Activated naive CD4-positive, alpha-beta T cell treated with anti-CD3 and anti-CD28 coated beads, Interleukin-2, amount 50 U/mL, for 72 hours (primary cell): Measurements from ENCODE around the gene TMEM97. TPM values are rescaled to one million over a fixed set of nuclear protein-coding genes. Genes with fewer than 3 reads are reported as not detected.
"Not testable (repeated sequence)": the region's sequence is repeated elsewhere in the genome, so short reads cannot be mapped to it uniquely, and the experiment has no call there.

Source experiments
- ATAC-seq, 2 donors: fragments of 150-1000 bp; cut with Tn5 transposase; 2 replicates each; pipeline ENCODE4 v1.10.0; 2021; ENCODE audit warnings: mild to moderate bottlenecking in 2 of 2, moderate library complexity in 2 of 2
- DNase-seq, 2 donors: peaks; one replicate each; pipeline ENCODE4 v3.0.0; 2021 to 2022; ENCODE audit warnings: low spot score in 2 of 2
- H3K27ac Mint-ChIP-seq, 2 donors: one replicate each; pipeline ENCODE4 v1.8.0; 2022; ENCODE audit warnings: mild to moderate bottlenecking in 2 of 2, mixed read lengths in 2 of 2
- H3K36me3 Mint-ChIP-seq, 2 donors: one replicate each; pipeline ENCODE4 v1.8.0; 2022; ENCODE audit warnings: mixed read lengths in 2 of 2
- H3K9me3 Mint-ChIP-seq, 2 donors: one replicate each; pipeline ENCODE4 v1.8.0; 2022; ENCODE audit warnings: mixed read lengths in 2 of 2
- total RNA-seq, 2 donors: library from RNA; stranded (reverse); gene quantifications; one replicate each; pipeline ENCODE4 v1.2.3, GENCODE V29; 2022

TMEM97 gene
- total RNA-seq, result 10 to 100 TPM; 24.5 to 31.1 TPM

GRCh38 chr17:28318759-28319597 lies at the start of gene TMEM97:
Gene TMEM97, plus strand, starts transcription at chr17:28319200. Its CDS starts 40 bp downstream, at chr17:28319240.
- H3K27ac Mint-ChIP-seq, result peak within 1 kb of the TSS; percentile 85 to 94
- peaks cover 17 to 33% of the 10 kb centered on the region in 2 donors for H3K36me3 Mint-ChIP-seq
- DNase-seq (peak; percentile 93 to 95), ATAC-seq (peak; percentile 98 to 99)
- H3K9me3 Mint-ChIP-seq, result no peaks in the 10 kb centered on the region

- DNase-seq (no peak), ATAC-seq (no peak)
- H3K36me3 Mint-ChIP-seq, result peaks cover 0 to 13% of the 10 kb centered on the region in 2 donors
- no peak overlapping the region for H3K27ac Mint-ChIP-seq
- H3K9me3 Mint-ChIP-seq, result peaks cover 0 to 3% of the 10 kb centered on the region in 2 donors
Observed at GRCh38 chr17:28270055-28270454, 48.9 kb upstream of the TMEM97 start.

- Mint-ChIP-seq H3K27ac (no peak overlapping the region), H3K9me3 (peaks cover 0 to 3% of the 10 kb centered on the region in 2 donors), H3K36me3 (peaks cover 0 to 13% of the 10 kb centered on the region in 2 donors)
- DNase-seq (no peak), ATAC-seq (no peak)
Observed at GRCh38 chr17:28270926-28271325, 48.1 kb upstream of the TMEM97 start.

- H3K9me3 Mint-ChIP-seq, result peaks cover 0 to 3% of the 10 kb centered on the region in 2 donors
- ATAC-seq, result no peak
Observed at GRCh38 chr17:28271431-28271830, 47.6 kb upstream of the TMEM97 start.

GRCh38 chr17:28272166-28272565 lies 46.8 kb upstream of the TMEM97 start:
- DNase-seq (no peak), ATAC-seq (no peak)
- peaks cover 0 to 2% of the 10 kb centered on the region in 2 donors for H3K9me3 Mint-ChIP-seq
- peaks cover 0 to 9% of the 10 kb centered on the region in 2 donors for H3K36me3 Mint-ChIP-seq
- no peak overlapping the region for H3K27ac Mint-ChIP-seq

More at GRCh38 chr17:28271431-28271830, 47.6 kb upstream of the TMEM97 start:
- no peak for DNase-seq
- H3K27ac Mint-ChIP-seq, result no peak overlapping the region
- H3K36me3 Mint-ChIP-seq, result peaks cover 0 to 13% of the 10 kb centered on the region in 2 donors

GRCh38 chr17:28273341-28273740 lies 45.7 kb upstream of the TMEM97 start:
- not testable (repeated sequence) for DNase-seq, H3K9me3 Mint-ChIP-seq, H3K27ac Mint-ChIP-seq, ATAC-seq, H3K36me3 Mint-ChIP-seq

GRCh38 chr17:28274591-28275265 lies 44.3 kb upstream of the TMEM97 start:
- Mint-ChIP-seq H3K9me3 (no peaks in the 10 kb centered on the region), H3K27ac (no peak overlapping the region), H3K36me3 (no peaks in the 10 kb centered on the region)
- ATAC-seq (no peak), DNase-seq (no peak)

GRCh38 chr17:28276011-28276410 lies 43.0 kb upstream of the TMEM97 start:
- Mint-ChIP-seq H3K9me3 (no peaks in the 10 kb centered on the region), H3K36me3 (no peaks in the 10 kb centered on the region), H3K27ac (no peak overlapping the region)
- no peak for ATAC-seq
- DNase-seq, result no peak

- no peak for DNase-seq
- no peak for ATAC-seq
- H3K9me3 Mint-ChIP-seq, result no peaks in the 10 kb centered on the region
- H3K27ac Mint-ChIP-seq, result no peak overlapping the region
- H3K36me3 Mint-ChIP-seq, result no peaks in the 10 kb centered on the region
Observed at GRCh38 chr17:28279411-28279810, 39.6 kb upstream of the TMEM97 start.

GRCh38 chr17:28280826-28281225 lies 38.2 kb upstream of the TMEM97 start:
- ATAC-seq, result no peak
- H3K27ac Mint-ChIP-seq, result no peak overlapping the region
- H3K9me3 Mint-ChIP-seq, result no peaks in the 10 kb centered on the region

GRCh38 chr17:28282596-28282995 lies 36.4 kb upstream of the TMEM97 start:
- Mint-ChIP-seq H3K9me3 (no peaks in the 10 kb centered on the region), H3K27ac (no peak overlapping the region), H3K36me3 (no peaks in the 10 kb centered on the region)
- ATAC-seq (no peak), DNase-seq (no peak)

More at GRCh38 chr17:28280826-28281225, 38.2 kb upstream of the TMEM97 start:
- DNase-seq, result no peak
- no peaks in the 10 kb centered on the region for H3K36me3 Mint-ChIP-seq

GRCh38 chr17:28285965-28286364 lies 33.0 kb upstream of the TMEM97 start:
- ATAC-seq (no peak), DNase-seq (no peak)
- Mint-ChIP-seq H3K27ac (no peak overlapping the region), H3K36me3 (no peaks in the 10 kb centered on the region), H3K9me3 (no peaks in the 10 kb centered on the region)

GRCh38 chr17:28290703-28291102 lies 28.3 kb upstream of the TMEM97 start:
- H3K9me3 Mint-ChIP-seq, result no peaks in the 10 kb centered on the region
- no peak for DNase-seq
- H3K27ac Mint-ChIP-seq, result no peak overlapping the region
- H3K36me3 Mint-ChIP-seq, result no peaks in the 10 kb centered on the region
- no peak for ATAC-seq

- Mint-ChIP-seq H3K27ac (no peak overlapping the region), H3K9me3 (no peaks in the 10 kb centered on the region), H3K36me3 (no peaks in the 10 kb centered on the region)
- DNase-seq, result no peak
- ATAC-seq, result no peak
Observed at GRCh38 chr17:28291780-28292330, 27.1 kb upstream of the TMEM97 start.

GRCh38 chr17:28292878-28293277 lies 26.1 kb upstream of the TMEM97 start:
- H3K27ac Mint-ChIP-seq, H3K36me3 Mint-ChIP-seq, H3K9me3 Mint-ChIP-seq, ATAC-seq, DNase-seq: not testable (repeated sequence)

GRCh38 chr17:28293994-28294393 lies 25.0 kb upstream of the TMEM97 start:
- H3K27ac Mint-ChIP-seq, result no peak overlapping the region
- no peaks in the 10 kb centered on the region for H3K36me3 Mint-ChIP-seq
- ATAC-seq (no peak), DNase-seq (no peak)
- no peaks in the 10 kb centered on the region for H3K9me3 Mint-ChIP-seq
